ENCODE measurements around the gene ABTB2.

ABTB2 gene

GRCh38 chr11:34128824-34129223 is 229.0 kb downstream of the ABTB2 start:
- no peak for DNase-seq (ENCODE audit: low read depth in 2 of 2)
- H3K4me3 ChIP-seq (replicated peaks in 1 of 2; ENCODE audit: low read depth in 2 of 2, low read length in 2 of 2), result no peak overlapping the region
- TF ChIP-seq CTCF (IDR thresholded peaks at IDR 0.05; ENCODE audit: low read depth, low read length), result no peak

- DNase-seq (ENCODE audit: low read depth in 2 of 2), result peak in 1 of 2 donors; percentile 3
- no peak overlapping the region for H3K4me3 ChIP-seq (replicated peaks in 1 of 2; ENCODE audit: low read depth in 2 of 2, low read length in 2 of 2)
- TF ChIP-seq CTCF (IDR thresholded peaks at IDR 0.05; ENCODE audit: low read depth, low read length), result no peak
These were observed 230.6 kb downstream of the ABTB2 start for GRCh38 chr11:34126959-34127848.

- no peak for DNase-seq (ENCODE audit: low read depth in 2 of 2)
- TF ChIP-seq CTCF (IDR thresholded peaks at IDR 0.05; ENCODE audit: low read depth, low read length), result no peak
- H3K4me3 ChIP-seq (replicated peaks in 1 of 2; ENCODE audit: low read depth in 2 of 2, low read length in 2 of 2), result no peak overlapping the region
These were observed 232.7 kb downstream of the ABTB2 start for GRCh38 chr11:34124885-34125668.

- DNase-seq (ENCODE audit: low read depth in 2 of 2), result no peak
- no peak overlapping the region for H3K4me3 ChIP-seq (replicated peaks in 1 of 2; ENCODE audit: low read depth in 2 of 2, low read length in 2 of 2)
- TF ChIP-seq CTCF (IDR thresholded peaks at IDR 0.05; ENCODE audit: low read depth, low read length), result no peak
These were observed 237.2 kb downstream of the ABTB2 start for GRCh38 chr11:34120651-34121050.

DNA sequence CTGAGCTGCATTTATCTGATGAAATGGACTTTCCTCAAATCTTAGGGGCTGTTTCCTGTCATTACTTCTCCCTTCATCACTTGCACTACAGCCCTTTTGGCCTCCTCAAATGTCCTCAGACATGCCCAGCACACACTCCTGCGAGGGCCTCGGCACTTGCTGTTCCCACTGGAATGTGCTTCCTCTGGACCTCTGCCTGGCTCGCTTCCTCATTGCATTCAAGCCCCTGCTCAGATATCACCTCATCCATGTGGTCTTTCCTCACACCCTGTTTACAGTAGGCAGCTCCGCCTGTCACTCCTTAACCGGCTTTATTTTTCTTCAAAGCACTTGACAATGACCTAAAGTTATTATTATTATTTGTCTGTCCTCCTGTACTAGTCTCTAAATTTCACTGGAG is 243.3 kb downstream of the ABTB2 start:
- TF ChIP-seq CTCF (IDR thresholded peaks at IDR 0.05; ENCODE audit: low read depth, low read length), result no peak
- H3K4me3 ChIP-seq (replicated peaks in 1 of 2; ENCODE audit: low read depth in 2 of 2, low read length in 2 of 2), result no peak overlapping the region
- no peak for DNase-seq (ENCODE audit: low read depth in 2 of 2)

DNA sequence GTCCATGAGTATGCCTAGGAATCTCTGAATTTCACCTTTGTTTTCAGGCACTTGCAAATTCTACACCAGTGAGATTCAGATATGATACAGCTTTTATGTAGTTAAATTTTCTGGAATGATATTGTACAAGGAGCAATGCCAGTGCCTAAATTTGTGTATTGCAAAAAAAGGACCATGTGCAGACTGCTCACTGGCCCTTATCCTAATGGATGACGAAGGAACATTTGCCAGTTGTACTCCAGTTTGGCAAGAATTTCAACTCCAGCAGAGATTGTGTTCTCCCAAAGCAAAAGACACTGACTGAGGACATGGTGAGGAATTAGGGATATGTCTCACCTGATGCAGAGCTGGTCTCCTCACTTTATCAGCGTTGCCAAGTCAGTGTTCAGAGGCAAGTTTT is 243.8 kb downstream of the ABTB2 start:
- no peak for TF ChIP-seq CTCF (IDR thresholded peaks at IDR 0.05; ENCODE audit: low read depth, low read length)
- no peak for DNase-seq (ENCODE audit: low read depth in 2 of 2)
- no peak overlapping the region for H3K4me3 ChIP-seq (replicated peaks in 1 of 2; ENCODE audit: low read depth in 2 of 2, low read length in 2 of 2)
